Pancreas (tissue), 10 donors: ENCODE results near the gene GSG1L. TPM values are rescaled to one million over a fixed set of nuclear protein-coding genes. Genes with fewer than 3 reads are reported as not detected.

Source experiments
- ATAC-seq, 4 donors: fragments of 200-7000 bp; cut with Tn5 transposase; one replicate each; pipeline versions ENCODE4 v1.8.0 to v1.9.1; 2020; ENCODE audit warnings: mild to moderate bottlenecking in 4 of 4, moderate library complexity in 4 of 4
- DNase-seq, 6 donors: peaks; one replicate each; pipeline ENCODE4 v3.0.0-alpha.2; 2020
- FAIRE-seq: peaks from 2 replicates; lab custom pipeline; 2012; peaks lifted over from hg19 to GRCh38; lab: Jason Lieb, UNC
- H3K27ac ChIP-seq, 4 donors: fragments of 200-600 bp; sonication (generic); 1 replicate in 3 of 4; 2 replicates in 1 of 4; pipeline versions ENCODE4 v1.5.0 to v1.8.0; 2020
- H3K27me3 ChIP-seq, 4 donors: fragments of 200-600 bp; one replicate each; pipeline ENCODE4 v1.8.0; 2021
- H3K36me3 ChIP-seq, 3 donors: fragments of 200-600 bp; sonication (generic) in 1 of 3; one replicate each; pipeline versions ENCODE4 v1.5.0 to v1.8.0; 2020 to 2021
- H3K4me1 ChIP-seq, 3 donors: fragments of 200-600 bp; one replicate each; pipeline ENCODE4 v1.8.0; 2021
- H3K4me3 ChIP-seq, 4 donors: fragments of 200-600 bp; sonication (generic) in 2 of 4; one replicate each; pipeline versions ENCODE4 v1.5.0 to v1.8.0; 2020 to 2021
- H3K9me3 ChIP-seq, 4 donors: fragments of 200-600 bp; one replicate each; pipeline ENCODE4 v1.8.0; 2021
- WGBS, 2 donors: extraction: QIAGEN DNeasy Blood & Tissue Kit; methylation state at CpG; one replicate each; pipeline ENCODE4 v1.1.7; 2013; 5-methylcytosine and 5-hydroxymethylcytosine counted together
- intact Hi-C, 3 donors: fragments of 100-400 bp; cut with DNase I; formaldehyde crosslinking; loops; one replicate each; pipeline versions ENCODE4 v1.11.1 to v1.14.2; 2022
- polyA plus RNA-seq, 2 donors: library from polyadenylated mRNA; stranded (reverse); fragments of 200-250 nt; gene quantifications; one replicate each; pipeline ENCODE4 v1.2.3, GENCODE V29; 2013
- total RNA-seq, 6 donors: library from RNA; stranded (reverse); fragmentation: NEBNext Ultra II Directional in 4 of 6; extraction: Animal tissue kit (Norgen Biotek cat#: 25700) in 4 of 6; gene quantifications; one replicate each; pipeline versions ENCODE4 v1.2.1 to v1.2.4, GENCODE V29; 2021 to 2023
- TF ChIP-seq, protein P1 (sequence below), 4 donors: fragments of 200-600 bp; sonication (generic) in 3 of 4; IDR thresholded peaks; one replicate each; pipeline versions ENCODE4 v1.5.0 to v1.8.0; 2021; ENCODE audit warnings: antibody characterized with exemption in 4 of 4
- donor health status: healthy with polysubstance abuse.
- donor health status: DM: no; HTN: no; CAD: no; lungs with moderate emphysema.
- donor health status: DM: no; HTN: no; CAD: no.
- donor health status: control.
- donor health status: control.
- donor health status: Bipolar disorder and iron deficiency.
- donor health status: DM: yes; HTN: yes; CAD: no.
- donor health status: DM: no; HTN: no; CAD: no.
- donor health status: DM: no; HTN: no; CAD: no.
- donor health status: DM: yes; HTN: yes; CAD: no.

GSG1L gene
- total and polyA plus RNA-seq, 8 donors: 0.02 to 0.12 TPM; not detected in 6

- H3K36me3 ChIP-seq: no peaks in the 10 kb centered on the region
- no peaks in the 10 kb centered on the region for H3K4me1 ChIP-seq
- H3K9me3 ChIP-seq: no peaks in the 10 kb centered on the region
- no peak overlapping the region for H3K27ac ChIP-seq
- FAIRE-seq (no peak), DNase-seq (no peak), ATAC-seq (no peak)
- TF ChIP-seq, protein P1, sequence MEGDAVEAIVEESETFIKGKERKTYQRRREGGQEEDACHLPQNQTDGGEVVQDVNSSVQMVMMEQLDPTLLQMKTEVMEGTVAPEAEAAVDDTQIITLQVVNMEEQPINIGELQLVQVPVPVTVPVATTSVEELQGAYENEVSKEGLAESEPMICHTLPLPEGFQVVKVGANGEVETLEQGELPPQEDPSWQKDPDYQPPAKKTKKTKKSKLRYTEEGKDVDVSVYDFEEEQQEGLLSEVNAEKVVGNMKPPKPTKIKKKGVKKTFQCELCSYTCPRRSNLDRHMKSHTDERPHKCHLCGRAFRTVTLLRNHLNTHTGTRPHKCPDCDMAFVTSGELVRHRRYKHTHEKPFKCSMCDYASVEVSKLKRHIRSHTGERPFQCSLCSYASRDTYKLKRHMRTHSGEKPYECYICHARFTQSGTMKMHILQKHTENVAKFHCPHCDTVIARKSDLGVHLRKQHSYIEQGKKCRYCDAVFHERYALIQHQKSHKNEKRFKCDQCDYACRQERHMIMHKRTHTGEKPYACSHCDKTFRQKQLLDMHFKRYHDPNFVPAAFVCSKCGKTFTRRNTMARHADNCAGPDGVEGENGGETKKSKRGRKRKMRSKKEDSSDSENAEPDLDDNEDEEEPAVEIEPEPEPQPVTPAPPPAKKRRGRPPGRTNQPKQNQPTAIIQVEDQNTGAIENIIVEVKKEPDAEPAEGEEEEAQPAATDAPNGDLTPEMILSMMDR (IDR thresholded peaks at IDR 0.05): no peak
- no peak overlapping the region for H3K4me3 ChIP-seq
- WGBS, 2 donors: 5 to 8% methylated on average over 28 to 39 of the region's 39 CpGs
- intact Hi-C loops: loop anchor here in 1 of 3 donors (10.0 kb wide), 1 partner anchor 378 kb away; no protein-coding TSS in a partner anchor
- H3K27me3 ChIP-seq: peaks cover 0 to 14% (median 6%) of the 10 kb centered on the region in 4 donors
These were observed 1.2 kb downstream of the GSG1L start for GRCh38 chr16:28062261-28062846.

DNA sequence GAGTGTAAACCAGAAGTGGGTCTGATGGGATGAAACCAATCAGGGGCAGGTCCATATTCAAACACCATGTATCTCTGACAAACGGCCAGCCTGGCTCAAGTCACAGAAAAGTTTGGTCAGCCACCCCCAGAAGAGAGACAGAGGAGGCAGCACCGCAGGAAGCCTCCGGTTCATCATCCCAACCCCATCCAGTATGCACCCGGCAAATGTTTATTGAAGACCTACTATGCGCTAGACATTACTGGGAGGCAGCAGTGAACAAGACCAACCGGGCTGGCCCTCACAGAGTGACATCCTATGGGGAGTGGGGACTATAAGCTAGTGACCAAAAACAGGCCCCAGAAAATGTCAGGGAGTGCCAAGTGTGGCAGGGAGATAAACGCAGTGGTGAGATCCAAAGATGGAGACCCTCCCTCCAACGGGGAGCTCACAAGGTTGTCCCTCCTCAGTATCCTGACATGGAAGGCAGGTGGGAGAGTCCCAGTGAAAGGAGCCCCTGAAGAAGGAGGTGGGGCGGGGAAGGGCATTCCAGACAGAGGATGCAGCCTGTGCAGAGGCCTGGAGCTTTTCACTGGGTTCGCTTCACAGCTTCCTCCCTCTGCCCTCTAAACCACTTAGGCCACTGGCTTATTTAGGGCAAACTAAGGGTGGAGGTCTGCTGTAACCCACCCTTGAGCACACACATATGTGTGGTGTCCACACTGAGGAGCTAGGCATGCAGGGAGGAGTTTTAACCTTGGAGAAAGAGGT lies 2.0 kb downstream of the GSG1L start:
- H3K4me3 ChIP-seq: no peak overlapping the region
- H3K4me1 ChIP-seq: no peaks in the 10 kb centered on the region
- TF ChIP-seq, protein P1 (IDR thresholded peaks at IDR 0.05): no peak
- H3K36me3 ChIP-seq: no peaks in the 10 kb centered on the region
- intact Hi-C loops: loop anchor here in 1 of 3 donors (10.0 kb wide), 1 partner anchor 377 kb away; no protein-coding TSS in a partner anchor
- FAIRE-seq (no peak), DNase-seq (no peak), ATAC-seq (no peak)
- H3K9me3 ChIP-seq: no peaks in the 10 kb centered on the region
- no peak overlapping the region for H3K27ac ChIP-seq
- peaks cover 0 to 14% (median 6%) of the 10 kb centered on the region in 4 donors for H3K27me3 ChIP-seq
- WGBS, 2 donors: 50 to 57% methylated on average over 10 of the region's 10 CpGs

DNA sequence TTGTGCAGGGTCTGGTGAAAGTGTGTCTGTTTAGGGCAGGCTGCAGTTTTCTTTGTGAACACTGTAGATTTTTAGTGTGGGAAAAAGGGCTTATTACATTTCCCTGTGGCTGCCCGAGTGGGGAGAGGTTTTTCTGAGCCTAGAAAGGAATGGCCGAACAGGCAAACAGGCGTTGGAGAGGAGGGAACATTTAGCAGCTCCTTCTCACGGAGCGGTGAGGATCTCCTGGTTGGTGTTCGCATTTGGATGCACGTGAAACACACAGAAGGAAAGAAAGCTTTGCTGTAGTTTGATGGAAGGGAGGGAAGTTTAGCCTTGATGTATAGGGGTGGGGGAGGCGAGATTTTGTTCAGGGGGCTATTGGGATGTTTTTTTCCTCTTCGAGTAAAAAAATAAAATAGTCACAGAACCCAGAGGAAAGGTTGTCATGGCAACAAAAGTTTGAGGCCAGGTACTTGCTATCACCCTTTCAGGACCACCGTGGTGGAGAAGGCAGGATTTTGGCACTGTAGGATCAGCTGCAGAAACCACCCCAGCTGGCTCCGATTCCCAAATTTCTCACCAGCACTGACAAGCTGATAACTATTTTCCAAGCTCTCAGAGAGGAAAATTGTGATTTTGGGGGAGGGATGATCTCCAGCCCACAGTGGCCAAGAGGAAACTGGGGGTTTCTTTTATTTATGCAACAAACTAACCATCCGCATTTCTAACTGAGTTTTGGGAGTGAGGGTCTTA lies 3.5 kb downstream of the GSG1L start:
- Histone ChIP-seq H3K4me1 (no peaks in the 10 kb centered on the region), H3K36me3 (no peaks in the 10 kb centered on the region), H3K27me3 (peaks cover 0 to 14% (median 6%) of the 10 kb centered on the region in 4 donors), H3K4me3 (no peak overlapping the region), H3K9me3 (no peaks in the 10 kb centered on the region), H3K27ac (no peak overlapping the region)
- ATAC-seq (no peak), FAIRE-seq (no peak), DNase-seq (no peak)
- intact Hi-C loops: loop anchor here in 2 of 3 donors (10.0 kb wide), 2 partner anchors 65 to 375 kb away; no protein-coding TSS in a partner anchor
- WGBS, 2 donors: 15 to 22% methylated on average over 12 of the region's 12 CpGs
- TF ChIP-seq, protein P1 (IDR thresholded peaks at IDR 0.05): no peak

GRCh38 chr16:28058839-28059589 lies 4.5 kb downstream of the GSG1L start:
- no peak for ATAC-seq
- no peaks in the 10 kb centered on the region for H3K9me3 ChIP-seq
- no peaks in the 10 kb centered on the region for H3K4me1 ChIP-seq
- H3K27ac ChIP-seq: no peak overlapping the region
- TF ChIP-seq, protein P1 (IDR thresholded peaks at IDR 0.05): no peak
- 43 to 48% methylated on average over 18 of the region's 18 CpGs for WGBS, 2 donors
- intact Hi-C loops: loop anchor here in 1 of 3 donors (10.0 kb wide), 1 partner anchor 64 kb away; no protein-coding TSS in a partner anchor
- no peak for FAIRE-seq
- no peak for DNase-seq
- H3K36me3 ChIP-seq: no peaks in the 10 kb centered on the region
- no peak overlapping the region for H3K4me3 ChIP-seq
- H3K27me3 ChIP-seq: peaks cover 0 to 10% (median 5%) of the 10 kb centered on the region in 4 donors
